Subcutaneous abdominal adipose tissue (tissue), 5 donors: ENCODE data around the gene SLC12A6.

Experiments
- H3K27ac ChIP-seq: one replicate; pipeline ENCODE4 v1.7.0; 2013; ENCODE audit warnings: low read depth, mild to moderate bottlenecking, inconsistent platforms, low read length, moderate library complexity
- H3K27me3 ChIP-seq, 5 donors: one replicate each; pipeline ENCODE4 v1.7.0; 2013; ENCODE audit warnings: low read length in 5 of 5, inconsistent platforms in 1 of 5; ENCODE audit not compliant: control insufficient read depth in 5 of 5, insufficient read depth in 4 of 5
- H3K36me3 ChIP-seq, 5 donors: one replicate each; pipeline ENCODE4 v1.7.0; 2013; ENCODE audit warnings: low read length in 5 of 5; ENCODE audit not compliant: control insufficient read depth in 5 of 5, insufficient read depth in 5 of 5
- H3K4me1 ChIP-seq, 5 donors: one replicate each; pipeline ENCODE4 v1.7.0; 2013; ENCODE audit warnings: low read length in 5 of 5, mild to moderate bottlenecking in 3 of 5, moderate library complexity in 1 of 5; ENCODE audit not compliant: control insufficient read depth in 5 of 5, insufficient read depth in 5 of 5
- H3K4me3 ChIP-seq, 5 donors: one replicate each; pipeline ENCODE4 v1.7.0; 2013; ENCODE audit warnings: low read length in 5 of 5, low read depth in 1 of 5
- H3K9ac ChIP-seq, 5 donors: one replicate each; pipeline ENCODE4 v1.7.0; 2013; ENCODE audit warnings: low read length in 5 of 5, mild to moderate bottlenecking in 4 of 5, moderate library complexity in 3 of 5
- H3K9me3 ChIP-seq, 5 donors: one replicate each; pipeline ENCODE4 v1.7.0; 2013; ENCODE audit warnings: low read length in 5 of 5; ENCODE audit not compliant: control insufficient read depth in 5 of 5
- donor health status: healthy.
- donor health status: healthy.
- donor health status: healthy.
- donor health status: healthy.
- donor health status: healthy.

SLC12A6 gene

GRCh38 chr15:34246276-34246976 lies 91.2 kb downstream of the SLC12A6 start:
- H3K9me3 ChIP-seq, result no peaks in the 10 kb centered on the region
- no peak overlapping the region for H3K4me3 ChIP-seq
- no peak overlapping the region for H3K27ac ChIP-seq
- H3K36me3 ChIP-seq, result peaks cover 42 to 67% (median 48%) of the 10 kb centered on the region in 5 donors
- H3K27me3 ChIP-seq, result no peaks in the 10 kb centered on the region
- no peak overlapping the region for H3K9ac ChIP-seq
- H3K4me1 ChIP-seq, result no peaks in the 10 kb centered on the region

DNA sequence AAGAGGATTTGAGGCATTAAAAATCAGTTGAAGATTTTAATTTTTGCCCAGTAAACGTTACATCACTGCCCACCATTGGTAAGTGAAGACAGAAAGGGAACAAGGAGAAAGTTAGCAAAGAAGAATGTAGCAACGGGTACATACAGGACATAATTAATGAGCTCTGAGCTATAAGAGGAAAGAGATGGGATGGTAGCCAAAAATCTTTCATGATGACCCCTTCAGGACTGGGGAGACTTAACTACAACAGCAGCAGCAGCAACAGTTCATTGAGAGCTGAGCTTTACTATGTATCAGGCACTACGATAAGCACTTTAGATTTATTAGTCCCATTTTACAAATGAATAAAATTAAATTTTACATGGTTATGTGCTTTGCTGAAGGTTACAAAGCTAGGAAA lies 94.4 kb downstream of the SLC12A6 start:
- Histone ChIP-seq H3K9ac (no peak overlapping the region), H3K27me3 (no peaks in the 10 kb centered on the region), H3K36me3 (peaks cover 30 to 64% (median 44%) of the 10 kb centered on the region in 5 donors), H3K27ac (no peak overlapping the region), H3K9me3 (no peaks in the 10 kb centered on the region), H3K4me1 (no peaks in the 10 kb centered on the region), H3K4me3 (no peak overlapping the region)

DNA sequence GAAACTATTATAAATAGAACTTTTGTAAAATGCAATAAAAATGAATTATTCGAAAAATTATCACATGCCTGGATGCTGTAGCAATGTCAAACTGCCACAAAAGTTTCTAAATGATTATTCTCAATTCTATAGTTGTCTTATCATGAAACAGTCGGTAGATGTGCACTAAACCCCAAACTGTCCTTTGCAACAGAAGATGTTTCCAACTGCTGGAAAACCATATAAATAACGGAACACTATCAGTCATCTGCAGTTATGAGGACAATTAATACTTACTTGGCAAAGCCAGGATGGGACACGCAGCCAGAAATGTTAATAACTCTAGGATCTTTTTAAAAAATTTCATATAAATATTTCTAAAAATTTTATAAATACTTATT lies 95.3 kb downstream of the SLC12A6 start:
- peaks cover 29 to 65% (median 50%) of the 10 kb centered on the region in 5 donors for H3K36me3 ChIP-seq
- H3K4me1 ChIP-seq, result no peaks in the 10 kb centered on the region
- H3K9ac ChIP-seq, result no peak overlapping the region
- no peaks in the 10 kb centered on the region for H3K27me3 ChIP-seq
- no peak overlapping the region for H3K4me3 ChIP-seq
- H3K9me3 ChIP-seq, result no peaks in the 10 kb centered on the region
- H3K27ac ChIP-seq, result no peak overlapping the region

- Histone ChIP-seq H3K9ac (no peak overlapping the region), H3K4me1 (no peaks in the 10 kb centered on the region), H3K4me3 (no peak overlapping the region), H3K27ac (no peak overlapping the region), H3K9me3 (no peaks in the 10 kb centered on the region), H3K36me3 (peaks cover 32 to 71% (median 54%) of the 10 kb centered on the region in 5 donors), H3K27me3 (no peaks in the 10 kb centered on the region)
These were observed 95.9 kb downstream of the SLC12A6 start for GRCh38 chr15:34241376-34242330.

DNA sequence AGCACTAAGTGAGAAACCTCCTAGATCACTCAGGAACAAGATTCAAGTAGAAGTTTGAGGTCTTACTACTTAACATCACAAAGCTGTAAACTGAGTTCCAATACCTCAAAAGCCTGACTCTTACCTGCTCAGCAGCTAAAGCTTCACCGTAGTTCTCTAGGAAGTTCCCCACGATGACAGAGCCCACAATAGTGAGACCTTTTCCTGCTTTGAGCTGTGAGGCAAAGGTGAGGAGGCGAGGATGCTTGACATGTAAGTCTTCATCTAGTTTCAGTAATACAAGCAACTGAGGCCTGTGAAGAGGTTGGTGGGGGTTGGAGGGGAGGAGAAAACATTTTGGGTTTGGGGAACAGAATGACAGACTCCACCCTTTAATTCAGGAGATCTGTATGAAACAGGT lies 97.0 kb downstream of the SLC12A6 start:
- Histone ChIP-seq H3K9me3 (no peaks in the 10 kb centered on the region), H3K4me3 (no peak overlapping the region), H3K27me3 (no peaks in the 10 kb centered on the region), H3K27ac (no peak overlapping the region), H3K4me1 (no peaks in the 10 kb centered on the region), H3K36me3 (peaks cover 43 to 81% (median 61%) of the 10 kb centered on the region in 5 donors), H3K9ac (no peak overlapping the region)

DNA sequence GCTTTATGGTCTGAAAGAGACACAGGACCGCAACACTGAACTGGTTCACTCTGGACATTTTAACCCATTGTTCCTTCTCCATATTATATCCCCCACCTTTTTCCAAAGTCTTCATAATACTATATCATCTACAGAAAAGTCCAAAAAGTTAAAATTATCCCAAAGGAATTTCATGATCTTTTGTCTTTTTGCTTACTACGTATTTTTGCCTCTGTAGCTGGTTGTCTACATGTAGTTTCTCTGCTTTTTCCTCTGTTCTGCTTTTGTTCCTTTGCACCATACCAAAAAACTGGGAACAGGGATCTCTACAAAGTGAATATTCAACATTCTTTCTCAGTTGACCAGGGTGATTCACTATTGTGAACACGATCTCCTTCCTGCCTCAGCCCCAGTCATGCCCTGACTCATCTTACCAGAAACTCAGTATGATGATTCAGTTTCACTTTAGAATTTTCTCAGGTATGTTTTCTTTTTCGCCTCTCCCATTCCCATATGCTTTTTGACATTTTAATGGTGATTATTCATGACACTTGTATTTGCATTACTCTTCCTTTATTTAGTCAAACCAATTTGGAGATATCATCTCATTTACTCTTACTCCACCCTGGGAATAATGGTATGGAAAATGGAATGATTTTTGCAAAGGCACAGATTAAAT lies 98.3 kb downstream of the SLC12A6 start:
- Histone ChIP-seq H3K27me3 (no peaks in the 10 kb centered on the region), H3K4me1 (peaks cover 0 to 2% (median 0%) of the 10 kb centered on the region in 5 donors), H3K9me3 (no peaks in the 10 kb centered on the region), H3K9ac (no peak overlapping the region), H3K27ac (no peak overlapping the region), H3K4me3 (no peak overlapping the region), H3K36me3 (peaks cover 39 to 78% (median 59%) of the 10 kb centered on the region in 5 donors)

DNA sequence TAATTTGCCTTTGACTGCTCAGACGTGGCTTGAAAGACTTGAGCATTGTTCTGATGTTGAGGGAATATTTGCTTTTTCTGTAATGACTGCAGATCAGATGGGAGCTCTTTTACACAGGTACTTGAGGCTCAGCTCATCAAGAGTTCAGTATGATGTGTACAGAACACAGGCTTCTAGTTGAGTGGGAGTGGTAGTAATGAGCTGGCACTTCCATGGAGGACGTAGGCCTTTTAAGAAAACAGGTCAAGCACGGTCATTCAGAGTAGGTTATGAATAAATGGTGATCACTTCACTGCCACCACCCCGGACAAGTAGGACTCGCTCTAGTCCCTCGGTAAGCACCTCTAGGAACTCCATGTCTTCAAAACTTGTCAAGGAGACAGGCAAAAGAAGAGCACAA lies 104.0 kb downstream of the SLC12A6 start:
- H3K36me3 ChIP-seq, result peaks cover 48 to 74% (median 57%) of the 10 kb centered on the region in 5 donors
- no peak overlapping the region for H3K27ac ChIP-seq

DNA sequence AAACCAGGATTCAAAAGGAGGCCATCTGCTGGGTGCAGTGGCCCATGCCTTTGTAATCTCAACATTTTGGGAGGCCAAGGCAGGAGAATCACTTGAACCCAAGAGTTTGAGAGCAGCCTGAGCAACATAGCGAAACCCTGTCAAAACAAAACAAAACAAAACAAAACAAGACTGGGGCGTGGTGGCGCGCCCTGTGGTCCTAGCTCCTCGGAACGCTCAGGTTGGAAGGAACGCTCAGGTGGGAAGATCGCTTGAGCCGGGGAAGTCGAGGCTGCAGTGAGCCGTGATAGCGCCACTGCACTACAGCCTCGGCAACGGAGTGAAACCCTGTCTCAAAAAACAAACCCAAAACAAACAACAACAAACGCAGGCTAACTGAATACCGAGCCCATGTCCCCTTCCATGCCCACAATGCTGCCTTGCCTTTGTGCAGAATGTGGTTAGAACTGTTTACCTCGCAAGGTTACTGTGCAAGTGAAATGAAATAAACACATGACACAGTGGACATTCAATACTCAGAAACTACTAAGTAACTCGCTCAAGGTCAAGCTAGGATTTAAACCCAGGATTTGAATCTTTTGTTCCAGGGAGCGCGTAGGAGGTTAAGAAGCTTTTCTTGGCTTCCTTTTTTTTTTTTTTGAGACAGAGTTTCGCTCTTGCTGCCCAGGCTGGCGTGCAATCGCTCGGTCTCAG lies 113.5 kb downstream of the SLC12A6 start:
- H3K4me3 ChIP-seq, result peak overlapping the region; percentile 85 to 100 (median 98)
- H3K9ac ChIP-seq, result peak overlapping the region; percentile 85 to 98 (median 96)
- H3K9me3 ChIP-seq, result no peaks in the 10 kb centered on the region
- H3K27me3 ChIP-seq, result no peaks in the 10 kb centered on the region
- peaks cover 2 to 15% (median 12%) of the 10 kb centered on the region in 5 donors for H3K36me3 ChIP-seq
- peak overlapping the region; percentile 87 for H3K27ac ChIP-seq
- peaks cover 4 to 23% (median 19%) of the 10 kb centered on the region in 5 donors for H3K4me1 ChIP-seq

More for the DNA sequence above, 104.0 kb downstream of the SLC12A6 start:
- no peaks in the 10 kb centered on the region for H3K27me3 ChIP-seq
- no peak overlapping the region for H3K4me3 ChIP-seq
- H3K9me3 ChIP-seq, result no peaks in the 10 kb centered on the region
- H3K4me1 ChIP-seq, result peaks cover 0 to 2% (median 0%) of the 10 kb centered on the region in 5 donors
- no peak overlapping the region for H3K9ac ChIP-seq

- no peaks in the 10 kb centered on the region for H3K27me3 ChIP-seq
- no peaks in the 10 kb centered on the region for H3K36me3 ChIP-seq
- no peak overlapping the region for H3K4me3 ChIP-seq
- H3K27ac ChIP-seq, result no peak overlapping the region
- no peak overlapping the region for H3K9ac ChIP-seq
- no peaks in the 10 kb centered on the region for H3K9me3 ChIP-seq
- no peaks in the 10 kb centered on the region for H3K4me1 ChIP-seq
These were observed 119.9 kb downstream of the SLC12A6 start for GRCh38 chr15:34217587-34218225.
